Osteocyte (in vitro differentiated cells): ENCODE results near the gene TMEM232. TPM values are rescaled to one million over a fixed set of nuclear protein-coding genes. Genes with fewer than 3 reads are reported as not detected.
"Not testable (repeated sequence)": the region's sequence is repeated elsewhere in the genome, so short reads cannot be mapped to it uniquely, and the experiment has no call there.

Source experiments
- DNase-seq: peaks from one replicate; pipeline ENCODE4 v3.0.0; 2021; ENCODE audit warnings: mixed read lengths; ENCODE audit not compliant: unreplicated experiment; ENCODE audit errors: extremely low spot score
- H3K27ac Mint-ChIP-seq: one replicate; pipeline ENCODE4 v1.8.0; 2021; ENCODE audit warnings: mild to moderate bottlenecking, mixed read lengths; ENCODE audit not compliant: unreplicated experiment
- H3K27me3 Mint-ChIP-seq: one replicate; pipeline ENCODE4 v1.8.0; 2021; ENCODE audit warnings: mixed read lengths; ENCODE audit not compliant: unreplicated experiment
- H3K36me3 Mint-ChIP-seq: one replicate; pipeline ENCODE4 v1.8.0; 2021; ENCODE audit warnings: mixed read lengths; ENCODE audit not compliant: unreplicated experiment
- H3K4me1 Mint-ChIP-seq: one replicate; pipeline ENCODE4 v1.8.0; 2021; ENCODE audit warnings: mixed read lengths; ENCODE audit not compliant: unreplicated experiment
- H3K4me3 Mint-ChIP-seq: one replicate; pipeline ENCODE4 v1.8.0; 2021; ENCODE audit warnings: mild to moderate bottlenecking, moderate library complexity, mixed read lengths; ENCODE audit not compliant: unreplicated experiment
- H3K9me3 Mint-ChIP-seq: one replicate; pipeline ENCODE4 v1.8.0; 2021; ENCODE audit warnings: mixed read lengths; ENCODE audit not compliant: unreplicated experiment
- total RNA-seq: library from RNA; stranded (reverse); gene quantifications from 2 replicates; pipeline ENCODE4 v1.2.1, GENCODE V29; 2021
- TF ChIP-seq, protein P1 (sequence below): fragments of 200-600 bp; sonication (generic); IDR thresholded peaks from 2 replicates; pipeline ENCODE4 v1.5.0; 2021; ENCODE audit warnings: antibody characterized with exemption, mild to moderate bottlenecking, moderate library complexity

The TMEM232 gene
- total RNA-seq, 1 donor from 2014 or later: 3.5 TPM

DNA sequence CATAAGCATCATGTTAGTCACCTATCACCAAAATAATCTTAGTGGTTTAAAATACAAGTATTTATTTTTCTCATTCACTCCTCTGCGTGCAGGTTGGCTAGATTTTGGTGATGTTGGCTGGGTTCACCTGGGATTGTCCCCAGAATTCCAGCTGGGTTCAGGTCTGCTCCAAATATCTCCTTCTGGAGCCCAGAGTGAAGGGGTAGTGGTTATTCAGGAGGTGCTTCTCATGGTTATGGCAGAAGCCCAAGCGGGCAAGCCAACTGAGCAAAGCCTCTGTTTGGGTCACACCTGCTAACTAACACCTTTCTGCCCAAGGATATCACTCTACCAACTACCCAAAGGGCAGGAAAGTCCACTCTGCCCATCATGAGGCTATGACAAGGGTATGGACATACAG is 7.6 kb upstream of the TMEM232 start:
- no peaks in the 10 kb centered on the region for H3K36me3 Mint-ChIP-seq
- TF ChIP-seq, protein P1, sequence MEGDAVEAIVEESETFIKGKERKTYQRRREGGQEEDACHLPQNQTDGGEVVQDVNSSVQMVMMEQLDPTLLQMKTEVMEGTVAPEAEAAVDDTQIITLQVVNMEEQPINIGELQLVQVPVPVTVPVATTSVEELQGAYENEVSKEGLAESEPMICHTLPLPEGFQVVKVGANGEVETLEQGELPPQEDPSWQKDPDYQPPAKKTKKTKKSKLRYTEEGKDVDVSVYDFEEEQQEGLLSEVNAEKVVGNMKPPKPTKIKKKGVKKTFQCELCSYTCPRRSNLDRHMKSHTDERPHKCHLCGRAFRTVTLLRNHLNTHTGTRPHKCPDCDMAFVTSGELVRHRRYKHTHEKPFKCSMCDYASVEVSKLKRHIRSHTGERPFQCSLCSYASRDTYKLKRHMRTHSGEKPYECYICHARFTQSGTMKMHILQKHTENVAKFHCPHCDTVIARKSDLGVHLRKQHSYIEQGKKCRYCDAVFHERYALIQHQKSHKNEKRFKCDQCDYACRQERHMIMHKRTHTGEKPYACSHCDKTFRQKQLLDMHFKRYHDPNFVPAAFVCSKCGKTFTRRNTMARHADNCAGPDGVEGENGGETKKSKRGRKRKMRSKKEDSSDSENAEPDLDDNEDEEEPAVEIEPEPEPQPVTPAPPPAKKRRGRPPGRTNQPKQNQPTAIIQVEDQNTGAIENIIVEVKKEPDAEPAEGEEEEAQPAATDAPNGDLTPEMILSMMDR: no peak
- DNase-seq: no peak
- H3K4me3 Mint-ChIP-seq: no peak overlapping the region
- H3K9me3 Mint-ChIP-seq: no peaks in the 10 kb centered on the region
- peaks cover 9% of the 10 kb centered on the region for H3K4me1 Mint-ChIP-seq
- no peak overlapping the region for H3K27ac Mint-ChIP-seq
- peaks cover 23% of the 10 kb centered on the region for H3K27me3 Mint-ChIP-seq

DNA sequence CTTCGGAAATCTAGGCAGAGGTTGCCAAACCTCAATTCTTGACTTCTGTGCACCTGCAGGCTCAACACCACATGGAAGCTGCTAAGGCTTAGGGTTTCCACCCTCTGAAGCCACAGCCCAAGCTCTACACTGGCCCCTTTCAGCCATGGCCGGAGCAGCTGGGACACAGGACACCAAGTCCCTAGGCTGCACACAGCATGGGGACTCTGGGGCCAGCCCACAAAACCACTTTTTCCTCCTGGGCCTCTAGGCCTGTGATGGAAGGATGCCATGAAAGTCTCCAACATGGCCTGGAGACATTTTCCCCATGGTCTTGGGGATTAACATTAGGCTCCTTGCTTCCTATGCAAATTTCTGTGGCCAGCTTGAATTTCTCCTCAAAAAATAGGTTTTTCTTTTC is 5.0 kb upstream of the TMEM232 start:
- not testable (repeated sequence) for H3K36me3 Mint-ChIP-seq, DNase-seq, H3K27ac Mint-ChIP-seq, H3K9me3 Mint-ChIP-seq, H3K4me1 Mint-ChIP-seq, H3K4me3 Mint-ChIP-seq
- peaks cover 19% of the 10 kb centered on the region for H3K27me3 Mint-ChIP-seq

DNA sequence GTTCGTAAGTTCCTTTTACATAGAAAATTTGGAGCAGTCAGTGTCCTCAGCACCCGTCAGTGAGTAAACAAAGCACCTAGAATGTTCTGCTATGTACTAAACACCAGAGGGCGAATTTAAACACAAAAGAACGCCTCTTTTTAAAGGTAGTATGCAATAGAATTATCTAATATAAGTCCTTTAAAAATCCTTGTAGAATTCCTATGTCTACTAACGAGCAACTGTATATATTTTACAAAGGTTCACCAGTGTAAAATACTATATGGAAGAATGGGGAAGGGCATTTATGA is 499 bp upstream of the TMEM232 start:
- no peaks in the 10 kb centered on the region for H3K36me3 Mint-ChIP-seq
- TF ChIP-seq, protein P1: peak; percentile 31
- H3K4me3 Mint-ChIP-seq: peak overlapping the region; percentile 76
- H3K27me3 Mint-ChIP-seq: peaks cover 6% of the 10 kb centered on the region
- H3K4me1 Mint-ChIP-seq: peaks cover 5% of the 10 kb centered on the region
- no peak for DNase-seq
- H3K9me3 Mint-ChIP-seq: no peaks in the 10 kb centered on the region
- no peak overlapping the region for H3K27ac Mint-ChIP-seq

DNA sequence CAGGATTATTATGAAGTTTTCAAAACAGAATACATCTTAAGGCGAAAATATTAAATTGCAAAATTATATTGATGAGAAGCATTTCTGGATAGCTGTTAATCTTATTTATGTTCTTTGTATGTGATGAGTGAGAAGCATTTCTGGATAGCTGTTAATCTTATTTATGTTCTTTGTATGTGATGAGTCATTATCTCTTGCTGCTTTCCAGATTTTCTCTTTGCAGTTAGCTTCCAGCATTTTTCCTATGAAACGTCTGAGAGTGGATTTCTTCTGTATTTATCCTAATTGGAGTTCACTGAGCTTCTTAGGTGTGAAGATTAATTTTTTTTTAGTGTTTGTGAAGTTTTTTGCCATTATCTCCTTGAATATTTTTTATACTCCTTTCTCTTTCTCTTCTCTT is 8.2 kb downstream of the TMEM232 start:
- no peak overlapping the region for H3K27ac Mint-ChIP-seq
- no peaks in the 10 kb centered on the region for H3K4me1 Mint-ChIP-seq
- H3K36me3 Mint-ChIP-seq: no peaks in the 10 kb centered on the region
- H3K4me3 Mint-ChIP-seq: no peak overlapping the region
- H3K9me3 Mint-ChIP-seq: no peaks in the 10 kb centered on the region
- TF ChIP-seq, protein P1: no peak
- no peak for DNase-seq
- H3K27me3 Mint-ChIP-seq: peaks cover 13% of the 10 kb centered on the region

DNA sequence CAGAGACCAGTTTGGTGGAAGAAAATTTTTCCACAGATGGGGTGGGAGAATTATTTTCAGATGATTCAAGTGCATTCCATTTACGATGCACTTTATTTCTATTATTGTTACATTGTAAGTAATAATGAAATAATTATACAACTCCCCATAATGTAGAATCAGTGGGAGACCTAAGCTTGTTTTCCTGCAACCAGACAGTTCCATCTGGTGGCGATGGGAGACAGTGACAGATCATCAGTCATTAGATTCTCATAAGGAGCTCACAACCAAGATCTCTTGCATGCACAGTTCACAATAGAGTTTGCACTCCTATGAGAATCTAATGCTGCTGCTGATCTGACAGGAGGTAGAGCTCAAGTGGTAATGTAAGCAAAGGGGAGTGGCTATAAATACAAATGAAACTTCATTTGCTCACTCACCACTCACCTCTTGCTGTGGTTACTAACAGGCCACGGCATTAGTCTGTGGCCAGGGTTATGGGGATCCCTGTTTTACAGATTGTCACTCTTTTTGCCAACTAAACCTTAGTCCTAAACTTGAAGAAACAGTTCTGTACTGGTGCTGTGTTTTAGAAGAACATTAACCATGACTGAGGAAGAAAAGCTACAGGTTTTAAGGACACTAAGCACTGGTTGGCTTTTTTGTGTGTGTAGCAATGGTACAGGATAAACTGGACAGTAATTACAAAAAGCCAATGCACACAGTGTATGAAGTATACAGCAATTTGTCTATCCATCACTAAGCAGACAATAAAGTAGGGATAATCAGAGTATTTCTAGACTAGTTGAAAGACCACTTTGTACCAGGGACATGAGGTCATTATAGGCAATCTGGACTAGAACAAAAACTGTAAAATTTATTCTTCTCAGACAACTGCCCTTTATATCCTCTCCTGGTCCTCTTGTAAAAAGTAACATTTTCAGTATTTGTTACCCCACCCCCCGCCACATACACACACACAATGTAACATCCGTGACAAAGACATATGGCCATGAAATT is 9.9 kb downstream of the TMEM232 start:
- Mint-ChIP-seq H3K9me3 (no peaks in the 10 kb centered on the region), H3K4me3 (no peak overlapping the region), H3K4me1 (no peaks in the 10 kb centered on the region), H3K27ac (no peak overlapping the region), H3K27me3 (peaks cover 18% of the 10 kb centered on the region), H3K36me3 (no peaks in the 10 kb centered on the region)
- no peak for DNase-seq
- TF ChIP-seq, protein P1: peak; percentile 43
